ENCODE results near the gene HTR3A.

DNA sequence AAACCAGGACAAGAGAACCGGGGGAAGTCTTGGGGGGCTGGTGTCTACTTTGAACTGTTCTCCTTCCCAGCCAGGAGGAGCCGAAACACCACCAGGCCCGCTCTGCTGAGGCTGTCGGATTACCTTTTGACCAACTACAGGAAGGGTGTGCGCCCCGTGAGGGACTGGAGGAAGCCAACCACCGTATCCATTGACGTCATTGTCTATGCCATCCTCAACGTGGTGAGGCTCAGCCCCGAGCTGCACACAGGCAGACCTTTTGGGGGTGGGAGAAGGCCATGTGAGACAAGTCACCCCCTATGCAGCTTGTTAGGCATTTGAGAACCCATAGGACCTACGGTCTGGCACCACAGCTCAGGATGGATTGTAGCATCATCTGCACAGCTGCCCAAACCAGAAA lies 2.8 kb downstream of the HTR3A start:
- TF ChIP-seq, protein P1, sequence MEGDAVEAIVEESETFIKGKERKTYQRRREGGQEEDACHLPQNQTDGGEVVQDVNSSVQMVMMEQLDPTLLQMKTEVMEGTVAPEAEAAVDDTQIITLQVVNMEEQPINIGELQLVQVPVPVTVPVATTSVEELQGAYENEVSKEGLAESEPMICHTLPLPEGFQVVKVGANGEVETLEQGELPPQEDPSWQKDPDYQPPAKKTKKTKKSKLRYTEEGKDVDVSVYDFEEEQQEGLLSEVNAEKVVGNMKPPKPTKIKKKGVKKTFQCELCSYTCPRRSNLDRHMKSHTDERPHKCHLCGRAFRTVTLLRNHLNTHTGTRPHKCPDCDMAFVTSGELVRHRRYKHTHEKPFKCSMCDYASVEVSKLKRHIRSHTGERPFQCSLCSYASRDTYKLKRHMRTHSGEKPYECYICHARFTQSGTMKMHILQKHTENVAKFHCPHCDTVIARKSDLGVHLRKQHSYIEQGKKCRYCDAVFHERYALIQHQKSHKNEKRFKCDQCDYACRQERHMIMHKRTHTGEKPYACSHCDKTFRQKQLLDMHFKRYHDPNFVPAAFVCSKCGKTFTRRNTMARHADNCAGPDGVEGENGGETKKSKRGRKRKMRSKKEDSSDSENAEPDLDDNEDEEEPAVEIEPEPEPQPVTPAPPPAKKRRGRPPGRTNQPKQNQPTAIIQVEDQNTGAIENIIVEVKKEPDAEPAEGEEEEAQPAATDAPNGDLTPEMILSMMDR (IDR thresholded peaks at IDR 0.05): no peak
- TF ChIP-seq POLR2A (IDR thresholded peaks at IDR 0.05) (no peak), POLR2AphosphoS5 (IDR thresholded peaks at IDR 0.05) (no peak)
